ENCODE measurements around the gene LTK.

The LTK gene

DNA sequence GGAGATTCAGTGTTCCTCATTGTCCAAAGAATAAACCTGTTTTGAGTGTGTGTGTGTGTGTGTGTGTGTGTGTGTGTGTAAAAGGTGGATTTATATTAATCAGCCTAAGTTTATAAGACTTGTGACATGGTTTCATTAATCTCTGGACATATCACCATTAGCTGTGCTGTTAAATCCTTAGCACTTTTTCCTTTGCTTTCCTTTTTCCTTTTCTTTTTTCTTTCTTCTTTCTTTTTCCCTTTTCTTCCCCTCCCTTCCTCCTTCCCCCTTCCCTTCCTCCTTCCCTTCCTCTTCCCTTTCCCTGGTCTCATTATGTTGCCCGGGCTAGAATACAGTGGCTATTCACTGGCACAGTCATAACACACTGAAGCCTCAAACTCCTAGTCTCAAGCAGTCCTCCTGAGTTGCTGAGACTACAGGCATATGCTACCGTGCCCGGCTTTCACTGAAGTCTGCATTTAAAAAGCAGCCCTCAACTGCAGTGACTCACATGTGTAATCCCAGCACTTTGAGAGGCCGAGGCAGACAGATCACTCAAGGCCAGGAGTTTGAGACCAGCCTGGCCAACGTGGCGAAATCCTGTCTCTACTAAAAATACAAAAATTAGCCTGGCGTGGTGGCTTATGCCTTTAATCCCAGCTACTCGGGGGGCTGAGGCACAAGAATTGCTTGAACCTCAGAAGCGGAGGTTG lies 48.6 kb downstream of the LTK start:
- TF ChIP-seq, protein P1, sequence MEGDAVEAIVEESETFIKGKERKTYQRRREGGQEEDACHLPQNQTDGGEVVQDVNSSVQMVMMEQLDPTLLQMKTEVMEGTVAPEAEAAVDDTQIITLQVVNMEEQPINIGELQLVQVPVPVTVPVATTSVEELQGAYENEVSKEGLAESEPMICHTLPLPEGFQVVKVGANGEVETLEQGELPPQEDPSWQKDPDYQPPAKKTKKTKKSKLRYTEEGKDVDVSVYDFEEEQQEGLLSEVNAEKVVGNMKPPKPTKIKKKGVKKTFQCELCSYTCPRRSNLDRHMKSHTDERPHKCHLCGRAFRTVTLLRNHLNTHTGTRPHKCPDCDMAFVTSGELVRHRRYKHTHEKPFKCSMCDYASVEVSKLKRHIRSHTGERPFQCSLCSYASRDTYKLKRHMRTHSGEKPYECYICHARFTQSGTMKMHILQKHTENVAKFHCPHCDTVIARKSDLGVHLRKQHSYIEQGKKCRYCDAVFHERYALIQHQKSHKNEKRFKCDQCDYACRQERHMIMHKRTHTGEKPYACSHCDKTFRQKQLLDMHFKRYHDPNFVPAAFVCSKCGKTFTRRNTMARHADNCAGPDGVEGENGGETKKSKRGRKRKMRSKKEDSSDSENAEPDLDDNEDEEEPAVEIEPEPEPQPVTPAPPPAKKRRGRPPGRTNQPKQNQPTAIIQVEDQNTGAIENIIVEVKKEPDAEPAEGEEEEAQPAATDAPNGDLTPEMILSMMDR (IDR thresholded peaks at IDR 0.05; ENCODE audit: low read length) = no peak
- TF ChIP-seq EZH2 (IDR thresholded peaks at IDR 0.05; ENCODE audit: borderline replicate concordance, low read length) = no peak
- no peak overlapping the region for H3K4me3 ChIP-seq (ENCODE audit: low read depth, low read length, poor library complexity, severe bottlenecking)
- no peak overlapping the region for H2AFZ ChIP-seq (ENCODE audit: low read length)
- H3K4me2 ChIP-seq (ENCODE audit: low read length) = no peak overlapping the region
- H4K20me1 ChIP-seq (ENCODE audit: insufficient read depth, low read length) = no peaks in the 10 kb centered on the region
- no peak overlapping the region for H3K27ac ChIP-seq (ENCODE audit: low read depth, low read length, poor library complexity, severe bottlenecking)
- H3K9me3 ChIP-seq (ENCODE audit: low read length) = no peaks in the 10 kb centered on the region
- H3K9ac ChIP-seq (ENCODE audit: low read length) = no peak overlapping the region
- no peaks in the 10 kb centered on the region for H3K9me2 ChIP-seq (ENCODE audit: low read depth, low read length)
- H3K27me3 ChIP-seq (ENCODE audit: insufficient read depth, low read length) = no peaks in the 10 kb centered on the region
- no peaks in the 10 kb centered on the region for H3K4me1 ChIP-seq (ENCODE audit: insufficient read depth, low read length, severe bottlenecking)
- H3F3A ChIP-seq (ENCODE audit: insufficient read depth, low read length) = no peaks in the 10 kb centered on the region
- H3K79me2 ChIP-seq (ENCODE audit: insufficient read depth, low read length) = no peaks in the 10 kb centered on the region
- peaks cover 63% of the 10 kb centered on the region for H3K36me3 ChIP-seq (ENCODE audit: insufficient read depth, low read length)

DNA sequence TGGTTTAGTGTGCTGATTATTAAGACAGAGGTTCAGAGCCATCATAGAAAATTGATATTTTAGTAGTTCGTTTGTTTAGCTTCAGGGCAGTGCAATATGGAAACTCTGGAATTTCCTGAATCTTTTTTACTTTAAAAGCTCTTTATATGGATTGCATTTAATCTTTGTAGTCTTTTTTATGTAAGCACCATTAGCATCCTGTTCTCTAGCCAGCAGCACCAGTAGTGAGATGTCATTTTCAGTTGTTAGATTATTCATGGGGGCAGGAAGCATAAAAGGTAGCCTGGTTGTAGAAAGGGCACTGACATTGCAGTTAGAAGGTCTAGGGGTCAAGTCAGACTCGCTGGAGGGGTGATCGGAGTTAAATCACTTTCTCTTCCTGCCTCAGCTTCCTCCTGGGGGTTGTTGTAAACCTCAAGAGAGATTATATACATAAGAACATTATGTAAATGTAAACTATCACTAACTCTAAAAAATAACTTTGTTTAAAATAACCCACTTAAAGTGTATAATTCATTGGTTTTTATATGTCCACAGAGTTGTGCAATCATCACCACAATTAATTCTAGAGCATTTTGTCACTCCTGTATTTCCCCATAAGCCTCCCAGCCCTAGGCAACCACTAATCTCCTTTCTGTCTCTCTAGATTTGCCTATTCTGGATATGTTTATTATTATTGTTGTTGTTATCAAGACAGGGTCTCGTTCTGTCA lies 51.4 kb downstream of the LTK start:
- H3K4me3 ChIP-seq (ENCODE audit: low read depth, low read length, poor library complexity, severe bottlenecking) = no peak overlapping the region
- no peak overlapping the region for H3K9ac ChIP-seq (ENCODE audit: low read length)
- H3K27me3 ChIP-seq (ENCODE audit: insufficient read depth, low read length) = no peaks in the 10 kb centered on the region
- no peak overlapping the region for H3K27ac ChIP-seq (ENCODE audit: low read depth, low read length, poor library complexity, severe bottlenecking)
- no peaks in the 10 kb centered on the region for H3K4me1 ChIP-seq (ENCODE audit: insufficient read depth, low read length, severe bottlenecking)
- no peaks in the 10 kb centered on the region for H3K9me2 ChIP-seq (ENCODE audit: low read depth, low read length)
- no peak overlapping the region for H2AFZ ChIP-seq (ENCODE audit: low read length)
- no peaks in the 10 kb centered on the region for H3F3A ChIP-seq (ENCODE audit: insufficient read depth, low read length)
- H3K36me3 ChIP-seq (ENCODE audit: insufficient read depth, low read length) = peaks cover 54% of the 10 kb centered on the region
- H3K79me2 ChIP-seq (ENCODE audit: insufficient read depth, low read length) = no peaks in the 10 kb centered on the region
- H3K9me3 ChIP-seq (ENCODE audit: low read length) = no peaks in the 10 kb centered on the region
- H3K4me2 ChIP-seq (ENCODE audit: low read length) = no peak overlapping the region
- TF ChIP-seq EZH2 (IDR thresholded peaks at IDR 0.05; ENCODE audit: borderline replicate concordance, low read length) = no peak
- TF ChIP-seq, protein P1 (IDR thresholded peaks at IDR 0.05; ENCODE audit: low read length) = no peak
- H4K20me1 ChIP-seq (ENCODE audit: insufficient read depth, low read length) = no peaks in the 10 kb centered on the region
